ENCODE measurements around the gene WDFY3.

DNA sequence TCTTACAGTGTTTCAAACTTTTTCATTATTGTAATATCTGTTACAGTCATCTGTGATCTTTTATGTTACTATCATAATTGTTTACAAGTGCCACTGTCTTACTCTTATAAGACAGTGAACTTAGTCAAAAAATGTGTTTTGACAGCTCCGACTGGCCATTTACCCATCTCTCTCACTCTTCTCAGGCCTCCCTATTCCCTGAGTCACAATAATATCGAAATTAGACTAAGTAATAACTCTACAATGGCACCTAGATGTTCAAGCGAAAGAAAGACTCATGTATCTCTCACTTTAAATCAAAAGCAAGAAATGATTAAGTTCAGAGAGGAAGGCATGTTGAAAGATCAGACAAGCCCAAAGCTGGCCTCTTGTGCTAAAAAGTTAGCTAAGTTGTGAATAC, 199.3 kb downstream of the WDFY3 start:
- TF ChIP-seq, protein P1, sequence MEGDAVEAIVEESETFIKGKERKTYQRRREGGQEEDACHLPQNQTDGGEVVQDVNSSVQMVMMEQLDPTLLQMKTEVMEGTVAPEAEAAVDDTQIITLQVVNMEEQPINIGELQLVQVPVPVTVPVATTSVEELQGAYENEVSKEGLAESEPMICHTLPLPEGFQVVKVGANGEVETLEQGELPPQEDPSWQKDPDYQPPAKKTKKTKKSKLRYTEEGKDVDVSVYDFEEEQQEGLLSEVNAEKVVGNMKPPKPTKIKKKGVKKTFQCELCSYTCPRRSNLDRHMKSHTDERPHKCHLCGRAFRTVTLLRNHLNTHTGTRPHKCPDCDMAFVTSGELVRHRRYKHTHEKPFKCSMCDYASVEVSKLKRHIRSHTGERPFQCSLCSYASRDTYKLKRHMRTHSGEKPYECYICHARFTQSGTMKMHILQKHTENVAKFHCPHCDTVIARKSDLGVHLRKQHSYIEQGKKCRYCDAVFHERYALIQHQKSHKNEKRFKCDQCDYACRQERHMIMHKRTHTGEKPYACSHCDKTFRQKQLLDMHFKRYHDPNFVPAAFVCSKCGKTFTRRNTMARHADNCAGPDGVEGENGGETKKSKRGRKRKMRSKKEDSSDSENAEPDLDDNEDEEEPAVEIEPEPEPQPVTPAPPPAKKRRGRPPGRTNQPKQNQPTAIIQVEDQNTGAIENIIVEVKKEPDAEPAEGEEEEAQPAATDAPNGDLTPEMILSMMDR (conservative IDR thresholded peaks at IDR 0.05; ENCODE audit: low read length): no peak
- no peak for TF ChIP-seq EZH2phosphoT487 (IDR thresholded peaks at IDR 0.05; ENCODE audit: borderline replicate concordance)
